H9 (cell line): ENCODE data around the gene DNM2. TPM values are rescaled to one million over a fixed set of nuclear protein-coding genes. Genes with fewer than 3 reads are reported as not detected.

Experiments used
- DNase-seq: peaks from one replicate; pipeline ENCODE4 v3.0.0-alpha.2; 2017
- H2AFZ ChIP-seq: one replicate; pipeline ENCODE4 v1.6.1; 2013; ENCODE audit warnings: mild to moderate bottlenecking, low read length, control low read depth, moderate library complexity
- H2AK5ac ChIP-seq: 2 replicates; pipeline ENCODE4 v1.6.1; 2013; ENCODE audit warnings: low read length, control low read depth, mixed read lengths; ENCODE audit not compliant: insufficient read length
- H2BK120ac ChIP-seq: one replicate; pipeline ENCODE4 v1.6.1; 2013; ENCODE audit warnings: low read depth, mild to moderate bottlenecking, low read length, control low read depth, inconsistent platforms; ENCODE audit not compliant: poor library complexity, severe bottlenecking
- H2BK12ac ChIP-seq: 2 replicates; pipeline ENCODE4 v1.6.1; 2013; ENCODE audit warnings: low read length, control low read depth, mixed read lengths, low read depth; ENCODE audit not compliant: insufficient read length
- H2BK15ac ChIP-seq: 2 replicates; pipeline ENCODE4 v1.6.1; 2013; ENCODE audit warnings: low read depth, low read length, control low read depth
- H2BK20ac ChIP-seq: one replicate; pipeline ENCODE4 v1.6.1; 2013; ENCODE audit warnings: low read depth, mild to moderate bottlenecking, low read length, control low read depth, inconsistent platforms; ENCODE audit not compliant: poor library complexity, severe bottlenecking
- H2BK5ac ChIP-seq: 2 replicates; pipeline ENCODE4 v1.6.1; 2013; ENCODE audit warnings: low read length, control low read depth, mixed read lengths; ENCODE audit not compliant: insufficient read length
- H3K14ac ChIP-seq: 2 replicates; pipeline ENCODE4 v1.6.1; 2013; ENCODE audit warnings: low read length, control low read depth; ENCODE audit not compliant: insufficient read depth
- H3K18ac ChIP-seq: 2 replicates; pipeline ENCODE4 v1.6.1; 2013; ENCODE audit warnings: low read depth, mild to moderate bottlenecking, mixed read lengths, low read length, control low read depth; ENCODE audit not compliant: insufficient read length
- H3K23ac ChIP-seq: 2 replicates; pipeline ENCODE4 v1.6.1; 2013; ENCODE audit warnings: low read length, control low read depth, mixed read lengths, low read depth; ENCODE audit not compliant: insufficient read length
- H3K23me2 ChIP-seq: 2 replicates; pipeline ENCODE4 v1.6.1; 2013; ENCODE audit warnings: low read depth, mild to moderate bottlenecking, mixed read lengths, low read length, control low read depth; ENCODE audit not compliant: insufficient read length, poor library complexity, severe bottlenecking
- H3K27ac ChIP-seq: 2 replicates; pipeline ENCODE4 v1.5.1; 2013; ENCODE audit warnings: low read length, control low read depth, mixed read lengths, low read depth; ENCODE audit not compliant: insufficient read length
- H3K27me3 ChIP-seq: 2 replicates; pipeline ENCODE4 v1.6.1; 2013; ENCODE audit warnings: low read length, control low read depth, inconsistent platforms; ENCODE audit not compliant: insufficient read depth
- H3K4ac ChIP-seq: 2 replicates; pipeline ENCODE4 v1.6.1; 2013; ENCODE audit warnings: low read depth, mild to moderate bottlenecking, control low read depth, inconsistent platforms, low read length, moderate library complexity
- H3K4me1 ChIP-seq: 2 replicates; pipeline ENCODE4 v1.6.1; 2013; ENCODE audit warnings: low read length, control low read depth, inconsistent platforms; ENCODE audit not compliant: insufficient read depth
- H3K4me2 ChIP-seq: 2 replicates; pipeline ENCODE4 v1.6.1; 2013; ENCODE audit warnings: low read length, control low read depth, mixed read lengths; ENCODE audit not compliant: insufficient read length, insufficient read depth
- H3K56ac ChIP-seq: 2 replicates; pipeline ENCODE4 v1.6.1; 2013; ENCODE audit warnings: low read depth, mild to moderate bottlenecking, mixed read lengths, low read length, control low read depth; ENCODE audit not compliant: insufficient read length
- H3K79me1 ChIP-seq: 2 replicates; pipeline ENCODE4 v1.6.1; 2013; ENCODE audit warnings: low read depth, mild to moderate bottlenecking, moderate library complexity, low read length, control low read depth, inconsistent platforms; ENCODE audit not compliant: insufficient read depth, poor library complexity, severe bottlenecking
- H3K79me2 ChIP-seq: 2 replicates; pipeline ENCODE4 v1.6.1; 2013; ENCODE audit warnings: low read length, control low read depth, inconsistent platforms; ENCODE audit not compliant: insufficient read depth
- H3K9ac ChIP-seq: 2 replicates; pipeline ENCODE4 v1.6.1; 2013; ENCODE audit warnings: low read length, control low read depth, mixed read lengths; ENCODE audit not compliant: insufficient read length; ENCODE audit errors: extremely low read depth
- H3K9me3 ChIP-seq: one replicate; pipeline ENCODE4 v1.6.1; 2013; ENCODE audit warnings: low read depth, low read length, inconsistent platforms; ENCODE audit not compliant: control insufficient read depth
- H3T11ph ChIP-seq: one replicate; pipeline ENCODE4 v1.6.1; 2013; ENCODE audit warnings: mild to moderate bottlenecking, low read length, control low read depth, inconsistent platforms
- H4K20me1 ChIP-seq: one replicate; pipeline ENCODE4 v1.6.1; 2013; ENCODE audit not compliant: control insufficient read depth, insufficient read length, insufficient read depth
- H4K5ac ChIP-seq: 2 replicates; pipeline ENCODE4 v1.6.1; 2013; ENCODE audit warnings: low read depth, mild to moderate bottlenecking, mixed read lengths, low read length, control low read depth; ENCODE audit not compliant: insufficient read length
- H4K8ac ChIP-seq: replicated peaks from 2 replicates; pipeline ENCODE4 v1.6.1; 2013; ENCODE audit warnings: low read length, control low read depth, mixed read lengths, low read depth; ENCODE audit not compliant: insufficient read length
- H4K91ac ChIP-seq: 2 replicates; pipeline ENCODE4 v1.6.1; 2013; ENCODE audit warnings: low read depth, mild to moderate bottlenecking, moderate library complexity, mixed read lengths, low read length, control low read depth; ENCODE audit not compliant: insufficient read length
- H3K27ac Mint-ChIP-seq, 3 experiments: 2 replicates in 2 of 3; 3 replicates in 1 of 3; pipeline ENCODE4 v1.8.0; 2020 to 2021; ENCODE audit warnings: mixed read lengths in 3 of 3, mild to moderate bottlenecking in 1 of 3, moderate library complexity in 1 of 3
- H3K27me3 Mint-ChIP-seq: 2 replicates; pipeline ENCODE4 v1.8.0; 2021; ENCODE audit warnings: low read depth, mild to moderate bottlenecking, moderate library complexity, mixed read lengths
- H3K36me3 Mint-ChIP-seq, 3 experiments: 2 replicates in 2 of 3; 3 replicates in 1 of 3; pipeline ENCODE4 v1.8.0; 2020 to 2021; ENCODE audit warnings: low read depth in 3 of 3, mixed read lengths in 3 of 3; ENCODE audit not compliant: insufficient read depth in 1 of 3
- H3K4me1 Mint-ChIP-seq, 2 experiments: 2 replicates each; pipeline ENCODE4 v1.8.0; 2020; ENCODE audit warnings: mixed read lengths in 2 of 2
- H3K4me3 Mint-ChIP-seq, 2 experiments: 2 replicates in 1 of 2; 3 replicates in 1 of 2; pipeline ENCODE4 v1.8.0; 2020 to 2021; ENCODE audit warnings: mild to moderate bottlenecking in 2 of 2, mixed read lengths in 2 of 2, moderate library complexity in 1 of 2
- H3K9me3 Mint-ChIP-seq, 2 experiments: 2 replicates in 1 of 2; 3 replicates in 1 of 2; pipeline ENCODE4 v1.8.0; 2020; ENCODE audit warnings: mild to moderate bottlenecking in 2 of 2, mixed read lengths in 2 of 2, moderate library complexity in 1 of 2
- WGBS: extraction: QIAGEN DNeasy Blood & Tissue Kit; methylation state at CpG from one replicate; pipeline ENCODE4 v1.1.7; 2013; ENCODE audit warnings: missing lambda C conversion rate, low lambda C conversion rate, mixed read lengths; ENCODE audit not compliant: insufficient read length; ENCODE audit errors: extremely low coverage; 5-methylcytosine and 5-hydroxymethylcytosine counted together
- total RNA-seq: library from RNA; stranded (reverse); gene quantifications from 2 replicates; pipeline ENCODE4 v1.2.1, GENCODE V29; 2021
- TF ChIP-seq, protein P1 (sequence below): fragments of 200-600 bp; sonication (generic); conservative IDR thresholded peaks from 3 replicates; pipeline ENCODE4 v1.8.0; 2021; ENCODE audit warnings: antibody characterized with exemption, mild to moderate bottlenecking

The DNM2 gene
- total RNA-seq, 1 experiment from 2014 or later = 152 TPM

DNA sequence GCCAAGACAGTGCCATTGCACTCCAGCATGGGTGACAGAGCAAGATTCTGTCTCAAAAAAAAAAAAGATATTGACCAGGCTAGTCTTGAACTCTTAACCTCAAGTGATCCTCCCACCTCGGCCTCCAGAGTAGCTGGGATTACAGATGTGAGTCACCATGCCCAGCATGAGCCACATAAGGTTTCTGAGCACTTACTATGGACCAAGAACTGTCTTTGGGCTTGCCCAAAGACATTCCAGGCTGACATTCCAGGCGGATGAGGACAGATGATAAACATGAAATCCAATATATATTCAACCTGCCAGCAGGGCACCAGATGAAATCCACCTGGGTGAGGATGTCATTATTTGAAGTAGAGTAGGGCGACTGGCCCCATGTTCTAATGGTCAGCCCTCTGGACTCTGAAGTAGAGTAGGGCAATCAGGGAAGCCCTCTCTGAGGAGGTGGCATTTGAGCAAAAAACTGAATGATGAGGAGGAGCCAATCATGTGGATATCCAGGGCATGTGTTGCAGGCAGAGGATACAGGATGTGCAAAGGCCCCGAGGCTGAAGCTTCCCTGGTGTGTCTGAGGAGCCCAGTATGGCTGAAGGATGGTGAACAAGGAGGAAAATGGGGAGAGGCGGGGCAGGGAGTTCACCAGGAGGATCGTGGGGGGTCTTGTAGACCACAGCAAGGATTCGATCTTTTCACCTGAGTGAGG lies 134.4 kb downstream of the DNM2 start:
- Mint-ChIP-seq H3K4me3 (no peak overlapping the region), H3K4me1 (peaks cover 0 to 7% of the 10 kb centered on the region in 2 experiments; a peak in 1 of 4 replicates), H3K27me3 (peaks cover 18% of the 10 kb centered on the region), H3K9me3 (0 out of 5 replicates have a peak, but pooled peaks cover 0 to under 1% of the 10 kb centered on the region in 2 experiments), H3K27ac (no peak overlapping the region; a peak in 2 of 7 replicates), H3K36me3 (no peaks in the 10 kb centered on the region)
- H3K27ac ChIP-seq = no peak overlapping the region
- H3K79me2 ChIP-seq = no peaks in the 10 kb centered on the region
- H3K4me2 ChIP-seq = no peak overlapping the region
- no peaks in the 10 kb centered on the region for H3K27me3 ChIP-seq
- H2BK12ac ChIP-seq = no peak overlapping the region
- no peak overlapping the region for H4K91ac ChIP-seq
- H3K79me1 ChIP-seq = no peaks in the 10 kb centered on the region
- H3K56ac ChIP-seq = no peak overlapping the region
- no peak overlapping the region for H3T11ph ChIP-seq
- no peak overlapping the region for H2AFZ ChIP-seq
- no peak overlapping the region for H3K4ac ChIP-seq
- DNase-seq = no peak
- H2BK5ac ChIP-seq = no peak overlapping the region
- H2BK15ac ChIP-seq = no peak overlapping the region
- no peak overlapping the region for H3K23ac ChIP-seq
- no peaks in the 10 kb centered on the region for H3K23me2 ChIP-seq
- no peak overlapping the region for H3K14ac ChIP-seq
- H2AK5ac ChIP-seq = no peak overlapping the region
- H4K20me1 ChIP-seq = no peaks in the 10 kb centered on the region
- H3K4me1 ChIP-seq = no peaks in the 10 kb centered on the region
- WGBS = no CpG with 5 or more reads among the region's 7 CpGs
- no peak overlapping the region for H4K8ac ChIP-seq
- H3K9me3 ChIP-seq = no peaks in the 10 kb centered on the region
- H4K5ac ChIP-seq = no peak overlapping the region
- no peak overlapping the region for H3K18ac ChIP-seq
- TF ChIP-seq, protein P1, sequence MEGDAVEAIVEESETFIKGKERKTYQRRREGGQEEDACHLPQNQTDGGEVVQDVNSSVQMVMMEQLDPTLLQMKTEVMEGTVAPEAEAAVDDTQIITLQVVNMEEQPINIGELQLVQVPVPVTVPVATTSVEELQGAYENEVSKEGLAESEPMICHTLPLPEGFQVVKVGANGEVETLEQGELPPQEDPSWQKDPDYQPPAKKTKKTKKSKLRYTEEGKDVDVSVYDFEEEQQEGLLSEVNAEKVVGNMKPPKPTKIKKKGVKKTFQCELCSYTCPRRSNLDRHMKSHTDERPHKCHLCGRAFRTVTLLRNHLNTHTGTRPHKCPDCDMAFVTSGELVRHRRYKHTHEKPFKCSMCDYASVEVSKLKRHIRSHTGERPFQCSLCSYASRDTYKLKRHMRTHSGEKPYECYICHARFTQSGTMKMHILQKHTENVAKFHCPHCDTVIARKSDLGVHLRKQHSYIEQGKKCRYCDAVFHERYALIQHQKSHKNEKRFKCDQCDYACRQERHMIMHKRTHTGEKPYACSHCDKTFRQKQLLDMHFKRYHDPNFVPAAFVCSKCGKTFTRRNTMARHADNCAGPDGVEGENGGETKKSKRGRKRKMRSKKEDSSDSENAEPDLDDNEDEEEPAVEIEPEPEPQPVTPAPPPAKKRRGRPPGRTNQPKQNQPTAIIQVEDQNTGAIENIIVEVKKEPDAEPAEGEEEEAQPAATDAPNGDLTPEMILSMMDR = no peak
- H2BK120ac ChIP-seq = no peak overlapping the region
- H3K9ac ChIP-seq = no peak overlapping the region
- H2BK20ac ChIP-seq = no peak overlapping the region
